T-helper 22 cell (primary cell): ENCODE results near the gene MTFR1L.

Source experiments
- DNase-seq: peaks from one replicate; pipeline ENCODE4 v3.0.0-alpha.2; 2020; ENCODE audit warnings: low read depth

The MTFR1L gene

GRCh38 chr1:25863486-25864262 is 43.9 kb downstream of the MTFR1L start:
- no peak for DNase-seq

- DNase-seq: no peak
Observed at GRCh38 chr1:25864434-25864833, 44.7 kb downstream of the MTFR1L start.

GRCh38 chr1:25866288-25866687 is 46.5 kb downstream of the MTFR1L start:
- DNase-seq: no peak

GRCh38 chr1:25867210-25867991 is 47.6 kb downstream of the MTFR1L start:
- no peak for DNase-seq

- no peak for DNase-seq
Observed at GRCh38 chr1:25869909-25870606, 50.3 kb downstream of the MTFR1L start.

GRCh38 chr1:25870614-25871013 is 50.9 kb downstream of the MTFR1L start:
- no peak for DNase-seq

GRCh38 chr1:25871086-25871703 is 51.4 kb downstream of the MTFR1L start:
- DNase-seq: no peak

GRCh38 chr1:25871704-25872494 is 52.1 kb downstream of the MTFR1L start:
- no peak for DNase-seq

- DNase-seq: no peak
Observed at GRCh38 chr1:25872713-25873112, 53.0 kb downstream of the MTFR1L start.

GRCh38 chr1:25873120-25873519 is 53.4 kb downstream of the MTFR1L start:
- no peak for DNase-seq

GRCh38 chr1:25874209-25874608 is 54.5 kb downstream of the MTFR1L start:
- no peak for DNase-seq

GRCh38 chr1:25874635-25875153 is 54.9 kb downstream of the MTFR1L start:
- DNase-seq: no peak

GRCh38 chr1:25875154-25875855 is 55.6 kb downstream of the MTFR1L start, which contains the start of gene PAQR7:
PAQR7 (minus strand) TSS chr1:25875708; CDS start chr1:25863839, 11,869 bp downstream.
- peak; percentile 42 for DNase-seq

- DNase-seq: no peak
Observed at GRCh38 chr1:25875856-25876692, 56.3 kb downstream of the MTFR1L start.

- DNase-seq: no peak
Observed at GRCh38 chr1:25876693-25877077, 56.9 kb downstream of the MTFR1L start.

- DNase-seq: no peak
Observed at GRCh38 chr1:25877155-25877554, 57.4 kb downstream of the MTFR1L start.

- DNase-seq: no peak
Observed at GRCh38 chr1:25878690-25879089, 58.9 kb downstream of the MTFR1L start.

- no peak for DNase-seq
Observed at GRCh38 chr1:25879675-25880074, 59.9 kb downstream of the MTFR1L start.

- DNase-seq: no peak
Observed at GRCh38 chr1:25880518-25880917, 60.8 kb downstream of the MTFR1L start.

- no peak for DNase-seq
Observed at GRCh38 chr1:25881266-25881665, 61.5 kb downstream of the MTFR1L start.
